GM12878 (cell line): ENCODE results near the gene TP53I11. TPM values are rescaled to one million over a fixed set of nuclear protein-coding genes. Genes with fewer than 3 reads are reported as not detected.

Source experiments
- ATAC-seq: fragments of 200-7000 bp; cut with Tn5 transposase; 3 replicates; pipeline ENCODE4 v1.9.1; 2020; ENCODE audit warnings: mild to moderate bottlenecking, moderate library complexity
- BruUV-seq: library from RNA; stranded (reverse); fragments of 400-500 nt; replicated peaks from 2 replicates; lab custom pipeline; 2021; lab: Mats Ljungman, UMichigan
- CTCF ChIA-PET: fragments of 300-600 bp; sonication (Branson Sonifier 250); formaldehyde crosslinking; extraction: SDS; loops from one replicate; lab custom pipeline; 2021; ENCODE audit warnings: inconsistent platforms; lab: Yijun Ruan, JAX
- POLR2A ChIA-PET: fragments of 350-600 bp; formaldehyde crosslinking; extraction: SDS; loops from one replicate; lab custom pipeline; 2021; ENCODE audit warnings: inconsistent platforms; lab: Charles Lee
- RAD21 ChIA-PET: fragments of 300-600 bp; sonication (Branson Sonifier 250); formaldehyde crosslinking; loops from one replicate; lab custom pipeline; 2023; ENCODE audit warnings: antibody characterized with exemption; ENCODE audit not compliant: unreplicated experiment; lab: Charles Lee
- SMC1A ChIA-PET: fragments of 300-600 bp; sonication (Branson Sonifier 250); formaldehyde crosslinking; loops from one replicate; lab custom pipeline; 2023; ENCODE audit not compliant: unreplicated experiment, uncharacterized antibody; lab: Charles Lee
- DNase-seq: peaks from one replicate; pipeline ENCODE4 v3.0.0-alpha.2; 2011; ENCODE audit warnings: low read depth, low spot score
- FAIRE-seq: peaks from 3 replicates; lab custom pipeline; 2011; peaks lifted over from hg19 to GRCh38; lab: Jason Lieb, UNC
- H2AFZ ChIP-seq: 2 replicates; pipeline ENCODE4 v1.6.0; 2011; ENCODE audit warnings: low read depth, low read length, control low read depth; ENCODE audit not compliant: control insufficient read depth
- H3K27ac ChIP-seq: 2 replicates; pipeline ENCODE4 v1.5.1; 2011; ENCODE audit warnings: control low read depth; ENCODE audit not compliant: control insufficient read depth, insufficient read depth
- H3K27me3 ChIP-seq, 2 experiments: replicated peaks in 1 of 2; 2 replicates each; pipeline versions ENCODE4 v1.6.0 to v1.6.1; 2011; ENCODE audit warnings: low read length in 1 of 2; ENCODE audit not compliant: control insufficient read depth in 2 of 2, insufficient read depth in 2 of 2
- H3K36me3 ChIP-seq, 2 experiments: 2 replicates each; pipeline ENCODE4 v1.5.1; 2011; ENCODE audit warnings: low read length in 1 of 2; ENCODE audit not compliant: control insufficient read depth in 2 of 2, insufficient read depth in 2 of 2
- H3K4me1 ChIP-seq: 2 replicates; pipeline ENCODE4 v1.6.1; 2011; ENCODE audit warnings: mild to moderate bottlenecking, low read length, moderate library complexity, mixed read lengths; ENCODE audit not compliant: control insufficient read depth, insufficient read depth
- H3K4me2 ChIP-seq: 2 replicates; pipeline ENCODE4 v1.6.0; 2011; ENCODE audit warnings: control low read depth; ENCODE audit not compliant: control insufficient read depth, insufficient read depth
- H3K4me3 ChIP-seq: fragments of 200-600 bp; sonication (generic); 2 replicates; pipeline ENCODE4 v1.5.1; 2016
- H3K79me2 ChIP-seq: 2 replicates; pipeline ENCODE4 v1.6.0; 2011; ENCODE audit warnings: low read length; ENCODE audit not compliant: control insufficient read depth, insufficient read depth
- H3K9ac ChIP-seq: 2 replicates; pipeline ENCODE4 v1.8.0; 2011; ENCODE audit warnings: low read length, control low read depth, mixed read lengths; ENCODE audit not compliant: control insufficient read depth, insufficient read depth
- H3K9me3 ChIP-seq: replicated peaks from 3 replicates; pipeline ENCODE4 v1.5.1; 2011; ENCODE audit warnings: mild to moderate bottlenecking, low read length; ENCODE audit not compliant: control insufficient read depth, insufficient read depth
- H4K20me1 ChIP-seq: 2 replicates; pipeline ENCODE4 v1.6.0; 2011; ENCODE audit not compliant: control insufficient read depth, insufficient read depth
- BACH1 ChIP-seq: fragments of 450-650 bp; IDR thresholded peaks from 2 replicates; pipeline ENCODE4 v1.6.1; 2017; ENCODE audit warnings: mild to moderate bottlenecking, borderline replicate concordance
- BHLHE40 ChIP-seq, 2 experiments: fragments of 450-650 bp in 1 of 2; IDR thresholded peaks; 2 replicates each; pipeline ENCODE4 v1.6.1; 2011 to 2017; ENCODE audit warnings: low read depth in 2 of 2, borderline replicate concordance in 1 of 2, improper control_type of control experiment in 1 of 2, low read length in 1 of 2, mild to moderate bottlenecking in 1 of 2
- BRCA1 ChIP-seq: IDR thresholded peaks from 2 replicates; pipeline ENCODE4 v1.6.1; 2011; ENCODE audit warnings: low read depth, low read length, improper control_type of control experiment
- CBFB ChIP-seq: IDR thresholded peaks from 2 replicates; pipeline ENCODE4 v1.6.1; 2016; ENCODE audit warnings: antibody characterized with exemption, low read depth
- CHD4 ChIP-seq: fragments of 200-600 bp; sonication (generic); IDR thresholded peaks from 2 replicates; pipeline ENCODE4 v1.6.1; 2016; ENCODE audit warnings: mild to moderate bottlenecking
- DPF2 ChIP-seq: fragments of 450-650 bp; IDR thresholded peaks from 2 replicates; pipeline ENCODE4 v1.6.1; 2017; ENCODE audit warnings: mild to moderate bottlenecking
- EZH2 ChIP-seq: IDR thresholded peaks from 2 replicates; pipeline ENCODE4 v1.6.1; 2012; ENCODE audit warnings: low read depth, mild to moderate bottlenecking, control low read depth, inconsistent platforms, low read length, borderline replicate concordance; ENCODE audit not compliant: control insufficient read depth
- NFXL1 ChIP-seq: fragments of 450-650 bp; IDR thresholded peaks from 2 replicates; pipeline ENCODE4 v1.6.1; 2017; ENCODE audit warnings: antibody characterized with exemption, mild to moderate bottlenecking, borderline replicate concordance
- NFYA ChIP-seq: IDR thresholded peaks from 2 replicates; pipeline ENCODE4 v1.6.1; 2011; ENCODE audit warnings: low read depth, mild to moderate bottlenecking, low read length, improper control_type of control experiment, borderline replicate concordance
- SREBF1 ChIP-seq: IDR thresholded peaks from 2 replicates; pipeline ENCODE4 v1.6.1; 2012; ENCODE audit warnings: mild to moderate bottlenecking, low read length
- WGBS: methylation state at CpG from one replicate; pipeline ENCODE4 v1.1.6; 2016; ENCODE audit warnings: low lambda C conversion rate; ENCODE audit not compliant: insufficient replicate concordance, insufficient coverage; ENCODE audit errors: missing lambda C conversion rate; 5-methylcytosine and 5-hydroxymethylcytosine counted together
- in situ Hi-C: fragments of 300-500 bp; cut with MboI; formaldehyde crosslinking; loops from 9 replicates; pipeline ENCODE4 v1.14.3; 2018; ENCODE audit warnings: mixed read lengths
- intact Hi-C: fragments of 100-400 bp; cut with micrococcal nuclease; formaldehyde crosslinking; loops from one replicate; pipeline ENCODE4 v1.14.2; 2022; ENCODE audit not compliant: unreplicated experiment
- polyA plus RNA-seq, 11 experiments: library from polyadenylated mRNA; depleted of rRNA in 4 of 11; unstranded in 6 of 11; stranded (reverse) in 5 of 11; fragments of >200 nt; fragmentation: Nextera tagmentation in 4 of 11; fragmentation: Illumina TruSeq in 1 of 11; extraction: Ambion mirVana in 4 of 11; extraction: Trizol in 1 of 11; gene quantifications; 1 replicate in 1 of 11; 2 replicates in 10 of 11; pipeline versions ENCODE4 v1.2.1 to v1.2.3, GENCODE V29; 2011 to 2016; ENCODE audit warnings: inconsistent platforms in 2 of 11, missing spikeins in 2 of 11, low read depth in 1 of 11
- total RNA-seq, 4 experiments: library from RNA; depleted of rRNA in 3 of 4; stranded (reverse); fragments of >200 nt in 3 of 4; fragmentation: Illumina TruSeq in 1 of 4; extraction: Trizol in 1 of 4; gene quantifications; 2 replicates each; pipeline versions ENCODE4 v1.2.1 to v1.2.3, GENCODE V29; 2013 to 2021
- TF ChIP-seq, protein P1 (sequence below): fragments of 450-650 bp; IDR thresholded peaks from 2 replicates; pipeline ENCODE4 v1.6.1; 2016; ENCODE audit warnings: mild to moderate bottlenecking, moderate library complexity, borderline replicate concordance
- TF ChIP-seq, protein P2 (sequence below): IDR thresholded peaks from 2 replicates; pipeline ENCODE4 v1.6.1; 2012; ENCODE audit warnings: low read depth, low read length, improper control_type of control experiment

The TP53I11 gene
- total and polyA plus RNA-seq, 10 of the 15 experiments (the other 5 are each of a cell fraction or from before 2014, with no cell fraction given) = 0.03 to 0.28 (median 0.17) TPM; not detected in 3

DNA sequence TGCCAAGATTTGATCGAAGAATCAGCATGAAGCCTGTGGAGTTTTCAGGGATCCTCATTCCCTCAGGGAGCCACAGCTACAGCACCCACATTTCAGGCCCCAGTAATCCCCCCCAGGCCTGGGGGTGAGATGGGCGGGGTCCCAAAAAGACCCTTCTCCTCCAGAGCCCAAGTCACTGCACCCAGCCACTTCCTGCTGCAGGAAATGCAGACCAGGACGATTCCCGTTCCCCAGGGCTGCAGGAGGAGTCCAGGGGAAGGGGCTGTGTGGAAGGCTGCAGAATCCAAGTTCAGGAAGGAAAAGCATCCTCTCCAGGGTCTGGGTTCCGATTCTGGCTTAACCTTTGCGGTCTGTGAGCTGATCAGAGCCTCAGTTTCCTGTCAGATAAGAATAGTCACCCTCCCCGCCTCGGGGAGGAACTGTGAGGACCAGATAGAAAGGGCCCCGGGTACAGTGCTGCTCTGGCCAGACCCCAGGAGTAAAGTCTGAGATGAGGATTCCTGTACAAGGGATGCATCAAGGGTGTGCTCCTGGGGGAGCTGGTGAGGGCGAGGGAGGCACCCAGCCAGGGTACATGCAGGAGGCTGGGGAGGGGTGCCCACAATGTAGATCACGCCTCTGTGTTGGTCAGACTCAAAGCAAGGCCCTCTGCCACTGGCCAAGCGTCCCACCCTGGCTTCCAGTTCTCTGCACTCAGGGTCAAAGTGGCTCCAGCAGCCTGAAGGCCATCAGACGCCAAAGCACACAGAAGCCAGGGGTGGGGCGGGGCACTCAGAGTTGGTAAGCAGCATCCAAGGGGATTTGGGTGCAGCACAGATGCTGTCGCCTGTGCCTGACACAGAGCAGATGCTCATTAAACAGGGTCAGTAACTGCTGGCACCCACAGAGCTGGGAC is 30.1 kb upstream of the TP53I11 start:
- POLR2A ChIA-PET = no interaction called here
- FAIRE-seq (no peak), ATAC-seq (no peak), DNase-seq (no peak)
- H3K4me2 ChIP-seq = no peak overlapping the region
- no TSS peak for BruUV-seq
- no peaks in the 10 kb centered on the region for H3K27me3 ChIP-seq
- no peaks in the 10 kb centered on the region for H3K79me2 ChIP-seq
- in situ Hi-C loops (no loop called here), intact Hi-C loops (no loop called here)
- no peak overlapping the region for H3K27ac ChIP-seq
- H3K9ac ChIP-seq = no peak overlapping the region
- H3K36me3 ChIP-seq = no peaks in the 10 kb centered on the region
- RAD21 ChIA-PET = no interaction called here
- H3K4me3 ChIP-seq = no peak overlapping the region
- H4K20me1 ChIP-seq = no peaks in the 10 kb centered on the region; the same call in 1 of the 2 replicates
- H3K9me3 ChIP-seq = no peaks in the 10 kb centered on the region
- WGBS = 9% methylated on average over 15 of the region's 15 CpGs
- no peak overlapping the region for H2AFZ ChIP-seq
- CTCF ChIA-PET = interaction anchor here (0.8 kb wide), 2 partner anchors 44 to 124 kb away, joined by 3 read pairs; no protein-coding TSS in a partner anchor
- SMC1A ChIA-PET = no interaction called here
- H3K4me1 ChIP-seq = no peaks in the 10 kb centered on the region; the same call in 1 of the 2 replicates
- TF ChIP-seq BACH1 (no peak), CBFB (no peak), DPF2 (no peak), EZH2 (no peak), NFXL1 (no peak), NFYA (no peak), SREBF1 (no peak), CHD4 (no peak), BHLHE40 (IDR thresholded peaks at IDR 0.05; ENCODE audit: borderline replicate concordance in 1 of 2, low read depth in 2 of 2, low read length in 1 of 2) (no peak), BRCA1 (no peak)
- TF ChIP-seq, protein P1, sequence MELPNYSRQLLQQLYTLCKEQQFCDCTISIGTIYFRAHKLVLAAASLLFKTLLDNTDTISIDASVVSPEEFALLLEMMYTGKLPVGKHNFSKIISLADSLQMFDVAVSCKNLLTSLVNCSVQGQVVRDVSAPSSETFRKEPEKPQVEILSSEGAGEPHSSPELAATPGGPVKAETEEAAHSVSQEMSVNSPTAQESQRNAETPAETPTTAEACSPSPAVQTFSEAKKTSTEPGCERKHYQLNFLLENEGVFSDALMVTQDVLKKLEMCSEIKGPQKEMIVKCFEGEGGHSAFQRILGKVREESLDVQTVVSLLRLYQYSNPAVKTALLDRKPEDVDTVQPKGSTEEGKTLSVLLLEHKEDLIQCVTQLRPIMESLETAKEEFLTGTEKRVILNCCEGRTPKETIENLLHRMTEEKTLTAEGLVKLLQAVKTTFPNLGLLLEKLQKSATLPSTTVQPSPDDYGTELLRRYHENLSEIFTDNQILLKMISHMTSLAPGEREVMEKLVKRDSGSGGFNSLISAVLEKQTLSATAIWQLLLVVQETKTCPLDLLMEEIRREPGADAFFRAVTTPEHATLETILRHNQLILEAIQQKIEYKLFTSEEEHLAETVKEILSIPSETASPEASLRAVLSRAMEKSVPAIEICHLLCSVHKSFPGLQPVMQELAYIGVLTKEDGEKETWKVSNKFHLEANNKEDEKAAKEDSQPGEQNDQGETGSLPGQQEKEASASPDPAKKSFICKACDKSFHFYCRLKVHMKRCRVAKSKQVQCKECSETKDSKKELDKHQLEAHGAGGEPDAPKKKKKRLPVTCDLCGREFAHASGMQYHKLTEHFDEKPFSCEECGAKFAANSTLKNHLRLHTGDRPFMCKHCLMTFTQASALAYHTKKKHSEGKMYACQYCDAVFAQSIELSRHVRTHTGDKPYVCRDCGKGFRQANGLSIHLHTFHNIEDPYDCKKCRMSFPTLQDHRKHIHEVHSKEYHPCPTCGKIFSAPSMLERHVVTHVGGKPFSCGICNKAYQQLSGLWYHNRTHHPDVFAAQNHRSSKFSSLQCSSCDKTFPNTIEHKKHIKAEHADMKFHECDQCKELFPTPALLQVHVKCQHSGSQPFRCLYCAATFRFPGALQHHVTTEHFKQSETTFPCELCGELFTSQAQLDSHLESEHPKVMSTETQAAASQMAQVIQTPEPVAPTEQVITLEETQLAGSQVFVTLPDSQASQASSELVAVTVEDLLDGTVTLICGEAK = no peak
- TF ChIP-seq, protein P2, sequence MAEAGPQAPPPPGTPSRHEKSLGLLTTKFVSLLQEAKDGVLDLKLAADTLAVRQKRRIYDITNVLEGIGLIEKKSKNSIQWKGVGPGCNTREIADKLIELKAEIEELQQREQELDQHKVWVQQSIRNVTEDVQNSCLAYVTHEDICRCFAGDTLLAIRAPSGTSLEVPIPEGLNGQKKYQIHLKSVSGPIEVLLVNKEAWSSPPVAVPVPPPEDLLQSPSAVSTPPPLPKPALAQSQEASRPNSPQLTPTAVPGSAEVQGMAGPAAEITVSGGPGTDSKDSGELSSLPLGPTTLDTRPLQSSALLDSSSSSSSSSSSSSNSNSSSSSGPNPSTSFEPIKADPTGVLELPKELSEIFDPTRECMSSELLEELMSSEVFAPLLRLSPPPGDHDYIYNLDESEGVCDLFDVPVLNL = no peak
